ENCODE measurements around the gene RETN.
"Not testable (repeated sequence)": the region's sequence is repeated elsewhere in the genome, so short reads cannot be mapped to it uniquely, and the experiment has no call there.

RETN gene

GRCh38 chr19:7639863-7640348 lies 28.9 kb upstream of the RETN start:
- TF ChIP-seq POLR2AphosphoS5 (IDR thresholded peaks at IDR 0.05; ENCODE audit: low read depth, low read length) (peak; percentile 52; the same call in 1 of the 2 replicates), TAF1 (IDR thresholded peaks at IDR 0.05; ENCODE audit: borderline replicate concordance, low read depth, low read length) (no peak), POLR2A (IDR thresholded peaks at IDR 0.05; ENCODE audit: low read depth, low read length) (no peak)
- no peak for DNase-seq (ENCODE audit: insufficient read length)
- peak; percentile 87 for FAIRE-seq

DNA sequence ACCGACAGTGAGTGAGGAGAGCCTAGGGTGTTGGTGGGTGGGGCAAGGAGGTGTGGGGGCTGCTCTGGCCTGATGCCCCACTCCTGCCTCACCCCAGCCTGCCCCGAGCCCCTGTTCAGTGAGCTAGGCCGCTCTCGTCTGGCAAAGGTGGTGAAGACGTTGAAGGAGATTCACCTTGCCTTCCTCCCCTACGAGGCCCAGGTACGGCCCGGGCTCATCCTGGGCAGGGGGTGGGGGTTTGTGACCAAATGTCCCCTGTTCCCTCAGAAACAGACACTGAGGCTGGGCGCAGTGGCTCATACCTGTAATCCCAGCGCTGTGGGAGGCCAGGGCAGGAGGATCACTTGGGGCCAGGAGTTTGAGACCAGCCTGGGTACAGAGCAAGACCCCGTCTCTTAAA lies 28.0 kb upstream of the RETN start:
- no peak for FAIRE-seq
- DNase-seq (ENCODE audit: insufficient read length), result no peak
- TF ChIP-seq POLR2AphosphoS5 (IDR thresholded peaks at IDR 0.05; ENCODE audit: low read depth, low read length), result no peak
- no peak for TF ChIP-seq TAF1 (IDR thresholded peaks at IDR 0.05; ENCODE audit: borderline replicate concordance, low read depth, low read length)
- TF ChIP-seq POLR2A (IDR thresholded peaks at IDR 0.05; ENCODE audit: low read depth, low read length), result no peak

GRCh38 chr19:7641290-7642276 lies 27.3 kb upstream of the RETN start:
- no peak for FAIRE-seq
- TF ChIP-seq POLR2A (IDR thresholded peaks at IDR 0.05; ENCODE audit: low read depth, low read length), result no peak
- TF ChIP-seq POLR2AphosphoS5 (IDR thresholded peaks at IDR 0.05; ENCODE audit: low read depth, low read length), result no peak
- TF ChIP-seq TAF1 (IDR thresholded peaks at IDR 0.05; ENCODE audit: borderline replicate concordance, low read depth, low read length), result no peak
- no peak for DNase-seq (ENCODE audit: insufficient read length)

- TF ChIP-seq POLR2A (IDR thresholded peaks at IDR 0.05; ENCODE audit: low read depth, low read length), result no peak
- no peak for TF ChIP-seq TAF1 (IDR thresholded peaks at IDR 0.05; ENCODE audit: borderline replicate concordance, low read depth, low read length)
- TF ChIP-seq POLR2AphosphoS5 (IDR thresholded peaks at IDR 0.05; ENCODE audit: low read depth, low read length), result no peak
- DNase-seq (ENCODE audit: insufficient read length) (no peak), FAIRE-seq (no peak)
These were observed 26.4 kb upstream of the RETN start for GRCh38 chr19:7642295-7643030.

DNA sequence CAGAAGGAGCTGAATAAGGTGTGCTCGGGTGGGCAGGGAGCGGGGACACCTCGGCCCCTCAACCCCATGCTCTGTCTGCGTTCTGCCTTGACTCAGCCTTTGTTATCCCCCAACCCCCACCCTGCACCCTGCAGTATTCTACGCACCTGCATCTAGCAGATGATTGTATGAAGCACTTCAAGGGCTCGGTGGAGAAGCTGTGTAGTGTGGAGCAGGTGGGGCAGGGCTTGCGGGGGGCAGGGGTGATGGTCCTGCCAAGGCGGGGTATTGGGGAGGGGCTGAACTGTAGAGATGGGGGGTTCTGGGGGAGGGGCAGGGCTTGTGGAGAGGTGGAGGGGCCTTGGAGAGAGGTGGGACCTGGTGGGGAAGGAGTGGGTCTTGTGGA lies 25.8 kb upstream of the RETN start:
- DNase-seq (ENCODE audit: insufficient read length) (no peak), FAIRE-seq (no peak)
- TF ChIP-seq TAF1 (IDR thresholded peaks at IDR 0.05; ENCODE audit: borderline replicate concordance, low read depth, low read length), result no peak
- TF ChIP-seq POLR2A (IDR thresholded peaks at IDR 0.05; ENCODE audit: low read depth, low read length), result no peak
- no peak for TF ChIP-seq POLR2AphosphoS5 (IDR thresholded peaks at IDR 0.05; ENCODE audit: low read depth, low read length)

- not testable (repeated sequence) for FAIRE-seq; DNase-seq (ENCODE audit: insufficient read length)
These were observed 25.0 kb upstream of the RETN start for GRCh38 chr19:7643629-7644549.

DNA sequence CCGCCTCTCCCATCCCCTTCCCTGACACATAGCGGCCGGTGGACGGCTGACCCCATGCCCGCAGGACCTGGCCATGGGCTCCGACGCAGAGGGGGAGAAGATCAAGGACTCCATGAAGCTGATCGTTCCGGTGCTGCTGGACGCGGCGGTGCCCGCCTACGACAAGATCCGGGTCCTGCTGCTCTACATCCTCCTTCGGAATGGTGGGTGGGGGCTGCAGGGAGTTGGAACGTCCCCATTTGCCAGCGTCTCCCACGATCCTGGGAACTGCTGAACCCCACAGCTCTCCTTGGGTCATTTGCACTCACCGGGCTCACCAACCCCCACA lies 24.3 kb upstream of the RETN start:
- TF ChIP-seq TAF1 (IDR thresholded peaks at IDR 0.05; ENCODE audit: borderline replicate concordance, low read depth, low read length) (no peak), POLR2A (IDR thresholded peaks at IDR 0.05; ENCODE audit: low read depth, low read length) (no peak), POLR2AphosphoS5 (IDR thresholded peaks at IDR 0.05; ENCODE audit: low read depth, low read length) (no peak)
- DNase-seq (ENCODE audit: insufficient read length) (no peak), FAIRE-seq (no peak)

GRCh38 chr19:7645163-7645562 lies 23.7 kb upstream of the RETN start:
- DNase-seq (ENCODE audit: insufficient read length) (no peak), FAIRE-seq (no peak)
- TF ChIP-seq POLR2A (IDR thresholded peaks at IDR 0.05; ENCODE audit: low read depth, low read length) (0 out of 2 replicates have a peak, but pooled peaks have one; percentile 29), POLR2AphosphoS5 (IDR thresholded peaks at IDR 0.05; ENCODE audit: low read depth, low read length) (no peak)

GRCh38 chr19:7645656-7646425 lies 23.0 kb upstream of the RETN start:
- FAIRE-seq (no peak), DNase-seq (ENCODE audit: insufficient read length) (no peak)
- TF ChIP-seq TAF1 (IDR thresholded peaks at IDR 0.05; ENCODE audit: borderline replicate concordance, low read depth, low read length) (no peak), POLR2AphosphoS5 (IDR thresholded peaks at IDR 0.05; ENCODE audit: low read depth, low read length) (no peak), POLR2A (IDR thresholded peaks at IDR 0.05; ENCODE audit: low read depth, low read length) (no peak)

DNA sequence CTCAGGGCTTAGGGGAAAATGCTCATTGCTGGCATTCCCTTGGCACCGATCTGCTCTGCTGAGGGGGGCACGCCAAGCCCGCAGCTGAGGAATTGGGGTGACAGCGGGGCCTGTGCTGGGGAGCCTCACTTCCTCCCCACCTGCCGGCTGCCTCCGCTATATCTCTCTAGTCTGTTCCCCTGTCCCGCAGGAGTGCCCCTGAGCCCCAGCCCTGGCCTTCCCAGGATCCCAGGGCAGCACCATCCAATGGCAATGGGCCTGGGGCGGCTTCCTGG lies 22.5 kb upstream of the RETN start:
- DNase-seq (ENCODE audit: insufficient read length) (no peak), FAIRE-seq (no peak)
- TF ChIP-seq POLR2A (IDR thresholded peaks at IDR 0.05; ENCODE audit: low read depth, low read length) (no peak), TAF1 (IDR thresholded peaks at IDR 0.05; ENCODE audit: borderline replicate concordance, low read depth, low read length) (no peak), POLR2AphosphoS5 (IDR thresholded peaks at IDR 0.05; ENCODE audit: low read depth, low read length) (no peak)

GRCh38 chr19:7647156-7647555 lies 21.7 kb upstream of the RETN start:
- no peak for TF ChIP-seq TAF1 (IDR thresholded peaks at IDR 0.05; ENCODE audit: borderline replicate concordance, low read depth, low read length)
- no peak for TF ChIP-seq POLR2AphosphoS5 (IDR thresholded peaks at IDR 0.05; ENCODE audit: low read depth, low read length)
- TF ChIP-seq POLR2A (IDR thresholded peaks at IDR 0.05; ENCODE audit: low read depth, low read length), result no peak
- no peak for DNase-seq (ENCODE audit: insufficient read length)
- FAIRE-seq, result no peak

Data from GM12892 (cell line).